OCI-LY3 (cell line): ENCODE data around the gene CANX.
A peak's percentile ranks its signal among the peaks of the same experiment; 100 is the strongest.
"Not testable (repeated sequence)": the region's sequence is repeated elsewhere in the genome, so short reads cannot be mapped to it uniquely, and the experiment has no call there.

Experiments
- H2AFZ ChIP-seq: fragments of 200-600, 300-600 bp; shearing (Covaris generic); 2 replicates; pipeline ENCODE4 v1.6.0; 2014; ENCODE audit warnings: antibody characterized with exemption, low read depth, low read length
- H3K27ac ChIP-seq: fragments of 200-600, 300-600 bp; sonication (generic); 2 replicates; pipeline ENCODE4 v1.5.1; 2014; ENCODE audit warnings: mild to moderate bottlenecking, low read length, moderate library complexity, mixed read lengths
- H3K27me3 ChIP-seq: fragments of 200-600, 300-600 bp; sonication (generic); 2 replicates; pipeline ENCODE4 v1.6.1; 2014; ENCODE audit warnings: low read depth, low read length, mixed read lengths
- H3K36me3 ChIP-seq: fragments of 200-600, 300-600 bp; sonication (generic); replicated peaks from 2 replicates; pipeline ENCODE3; 2014; ENCODE audit warnings: low read depth, low read length, mixed read lengths
- H3K4me1 ChIP-seq: fragments of 300-600, 200-600 bp; sonication (generic); 2 replicates; pipeline ENCODE4 v1.6.1; 2014; ENCODE audit warnings: low read length, mixed read lengths
- H3K4me2 ChIP-seq: fragments of 200-600, 300-600 bp; sonication (generic); 2 replicates; pipeline ENCODE4 v1.6.1; 2014; ENCODE audit warnings: low read length, mixed read lengths
- H3K4me3 ChIP-seq: fragments of 300-600, 200-600 bp; sonication (generic); 2 replicates; pipeline ENCODE4 v1.5.1; 2014; ENCODE audit warnings: antibody characterized with exemption, mild to moderate bottlenecking, low read length, moderate library complexity
- H3K79me2 ChIP-seq: fragments of 300-600, 200-600 bp; shearing (Covaris generic); 2 replicates; pipeline ENCODE4 v1.6.1; 2014; ENCODE audit warnings: mild to moderate bottlenecking, low read length, mixed read lengths
- H3K9ac ChIP-seq: fragments of 300-600, 200-600 bp; shearing (Covaris generic); 2 replicates; pipeline ENCODE4 v1.6.0; 2014; ENCODE audit warnings: mild to moderate bottlenecking, low read length, moderate library complexity
- H3K9me3 ChIP-seq: fragments of 200-600, 300-600 bp; shearing (Covaris generic); 2 replicates; pipeline ENCODE4 v1.6.1; 2014; ENCODE audit warnings: low read length, mixed read lengths; ENCODE audit not compliant: insufficient read depth
- H4K20me1 ChIP-seq: fragments of 200-600, 300-600 bp; sonication (generic); 2 replicates; pipeline ENCODE4 v1.6.1; 2016; ENCODE audit warnings: low read length, mixed read lengths; ENCODE audit not compliant: insufficient read depth
- CTCF ChIP-seq: fragments of 200-600, 300-600 bp; sonication (generic); IDR thresholded peaks from 2 replicates; pipeline ENCODE4 v1.5.1; 2014; ENCODE audit warnings: antibody characterized with exemption, low read length, low read depth
- EZH2phosphoT487 ChIP-seq: fragments of 200-600 bp; shearing (Covaris generic); IDR thresholded peaks from 2 replicates; pipeline ENCODE4 v1.6.1; 2018; ENCODE audit warnings: antibody characterized with exemption, mixed run types, low read depth

The CANX gene

GRCh38 chr5:179733772-179734126 lies 35.0 kb downstream of the CANX start:
- H2AFZ ChIP-seq, result no peak overlapping the region
- peak overlapping the region; percentile 55 for H3K27ac ChIP-seq
- no peak for TF ChIP-seq EZH2phosphoT487
- TF ChIP-seq CTCF, result no peak
- peak overlapping the region; percentile 94 for H3K4me3 ChIP-seq
- H3K79me2 ChIP-seq, result peaks cover 67% of the 10 kb centered on the region
- H4K20me1 ChIP-seq, result peaks cover 34% of the 10 kb centered on the region
- peaks cover 29% of the 10 kb centered on the region for H3K4me1 ChIP-seq
- no peaks in the 10 kb centered on the region for H3K27me3 ChIP-seq
- peaks cover 38% of the 10 kb centered on the region for H3K36me3 ChIP-seq
- no peaks in the 10 kb centered on the region for H3K9me3 ChIP-seq
- peak overlapping the region; percentile 87 for H3K4me2 ChIP-seq
- H3K9ac ChIP-seq, result peak overlapping the region; percentile 87

GRCh38 chr5:179734536-179735164 lies 35.9 kb downstream of the CANX start:
- peak overlapping the region; percentile 94 for H3K4me3 ChIP-seq
- peaks cover 41% of the 10 kb centered on the region for H4K20me1 ChIP-seq
- no peak for TF ChIP-seq EZH2phosphoT487
- TF ChIP-seq CTCF, result no peak
- no peaks in the 10 kb centered on the region for H3K9me3 ChIP-seq
- H3K4me1 ChIP-seq, result peaks cover 29% of the 10 kb centered on the region
- no peak overlapping the region for H3K27ac ChIP-seq
- H3K9ac ChIP-seq, result peak overlapping the region; percentile 87; the same call in 1 of the 2 replicates
- peaks cover 74% of the 10 kb centered on the region for H3K79me2 ChIP-seq
- peaks cover 33% of the 10 kb centered on the region for H3K36me3 ChIP-seq
- no peak overlapping the region for H2AFZ ChIP-seq
- peak overlapping the region; percentile 87 for H3K4me2 ChIP-seq
- no peaks in the 10 kb centered on the region for H3K27me3 ChIP-seq

GRCh38 chr5:179738742-179739141 lies 40.0 kb downstream of the CANX start:
- TF ChIP-seq EZH2phosphoT487, result no peak
- TF ChIP-seq CTCF, result no peak
- Histone ChIP-seq H3K4me1 (peaks cover 10% of the 10 kb centered on the region), H2AFZ (no peak overlapping the region), H3K36me3 (peaks cover 26% of the 10 kb centered on the region), H3K27ac (no peak overlapping the region), H4K20me1 (peaks cover 55% of the 10 kb centered on the region), H3K4me3 (no peak overlapping the region), H3K79me2 (peaks cover 100% of the 10 kb centered on the region), H3K4me2 (no peak overlapping the region), H3K9me3 (no peaks in the 10 kb centered on the region), H3K27me3 (no peaks in the 10 kb centered on the region), H3K9ac (no peak overlapping the region)

- Histone ChIP-seq H4K20me1 (peaks cover 36% of the 10 kb centered on the region), H3K36me3 (peaks cover 21% of the 10 kb centered on the region), H3K79me2 (peaks cover 98% of the 10 kb centered on the region)
- H3K9me3 ChIP-seq, H3K27ac ChIP-seq, H3K4me2 ChIP-seq, H3K9ac ChIP-seq, H3K27me3 ChIP-seq, H3K4me3 ChIP-seq, H2AFZ ChIP-seq, H3K4me1 ChIP-seq: not testable (repeated sequence)
These were observed 45.3 kb downstream of the CANX start for GRCh38 chr5:179744106-179744505.
